Progenitor cell of endocrine pancreas (in vitro differentiated cells): ENCODE measurements around the gene SLC5A10. TPM values are rescaled to one million over a fixed set of nuclear protein-coding genes. Genes with fewer than 3 reads are reported as not detected.
A peak's percentile ranks its signal among the peaks of the same experiment; 100 is the strongest.

Source experiments
- DNase-seq: peaks from one replicate; pipeline ENCODE4 v3.0.0; 2021; ENCODE audit warnings: low spot score; ENCODE audit not compliant: unreplicated experiment
- H3K27ac Mint-ChIP-seq: 2 replicates; pipeline ENCODE4 v1.8.0; 2021; ENCODE audit warnings: mild to moderate bottlenecking, moderate library complexity, mixed read lengths
- H3K27me3 Mint-ChIP-seq: 2 replicates; pipeline ENCODE4 v1.8.0; 2021; ENCODE audit warnings: mixed read lengths
- H3K36me3 Mint-ChIP-seq: 2 replicates; pipeline ENCODE4 v1.8.0; 2022; ENCODE audit warnings: mixed read lengths; ENCODE audit not compliant: insufficient read depth
- H3K4me1 Mint-ChIP-seq: 2 replicates; pipeline ENCODE4 v1.8.0; 2021; ENCODE audit warnings: low read depth, mixed read lengths
- H3K4me3 Mint-ChIP-seq: 2 replicates; pipeline ENCODE4 v1.8.0; 2021; ENCODE audit warnings: low read depth, mild to moderate bottlenecking, moderate library complexity, mixed read lengths
- H3K9me3 Mint-ChIP-seq: 2 replicates; pipeline ENCODE4 v1.8.0; 2021; ENCODE audit warnings: low read depth, mixed read lengths
- total RNA-seq: library from RNA; stranded (reverse); gene quantifications from 2 replicates; pipeline ENCODE4 v1.2.1, GENCODE V29; 2021
- TF ChIP-seq, protein P1 (sequence below): fragments of 200-600 bp; sonication (generic); IDR thresholded peaks from one replicate; pipeline ENCODE4 v1.5.0; 2021; ENCODE audit warnings: antibody characterized with exemption, mild to moderate bottlenecking; ENCODE audit not compliant: unreplicated experiment

Gene SLC5A10
- total RNA-seq, 1 donor from 2014 or later: not detected

DNA sequence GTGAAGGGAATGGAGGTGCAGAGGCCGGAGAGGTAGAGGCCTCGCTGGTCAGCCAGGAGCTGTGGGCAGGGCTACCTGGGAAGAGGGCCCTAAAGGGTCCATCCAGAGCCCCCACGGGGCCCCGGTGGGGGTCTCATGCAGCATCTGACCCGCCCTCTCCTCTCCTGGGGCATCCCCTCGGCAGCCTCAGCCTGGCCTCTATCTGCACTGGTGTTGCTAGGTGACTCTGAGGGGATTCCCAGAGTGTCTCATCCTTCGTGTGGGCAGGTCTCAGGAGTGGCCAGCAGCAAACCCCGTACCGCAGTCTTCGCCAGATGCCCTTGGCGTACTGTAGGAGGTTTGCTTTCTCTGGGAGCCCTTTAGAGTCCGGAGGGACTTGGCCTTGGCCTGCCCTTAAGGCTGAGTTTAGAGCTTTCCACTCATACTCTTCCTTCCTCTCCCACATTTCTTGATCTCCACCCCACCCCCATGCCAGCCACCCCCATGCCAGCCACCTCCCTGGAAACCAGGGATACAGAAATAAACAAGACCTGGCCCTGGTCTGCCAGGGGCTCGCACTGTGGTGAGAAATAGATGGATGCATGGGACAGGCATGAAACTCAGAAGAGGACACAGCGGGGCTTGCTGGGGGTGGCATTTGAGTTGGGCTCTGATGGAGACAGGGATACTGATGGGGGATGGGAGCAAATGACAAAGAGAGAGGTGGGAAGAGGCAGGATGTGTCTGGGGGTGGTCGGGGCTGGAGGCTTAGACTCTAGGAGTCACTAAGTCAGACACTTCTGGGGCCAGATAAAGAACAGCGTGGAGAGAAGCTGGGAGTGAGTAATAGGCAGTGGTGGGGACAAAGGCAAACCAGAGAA, 9.9 kb downstream of the SLC5A10 start:
- no peaks in the 10 kb centered on the region for H3K36me3 Mint-ChIP-seq
- H3K4me1 Mint-ChIP-seq: no peaks in the 10 kb centered on the region
- DNase-seq: no peak
- H3K4me3 Mint-ChIP-seq: no peak overlapping the region
- TF ChIP-seq, protein P1, sequence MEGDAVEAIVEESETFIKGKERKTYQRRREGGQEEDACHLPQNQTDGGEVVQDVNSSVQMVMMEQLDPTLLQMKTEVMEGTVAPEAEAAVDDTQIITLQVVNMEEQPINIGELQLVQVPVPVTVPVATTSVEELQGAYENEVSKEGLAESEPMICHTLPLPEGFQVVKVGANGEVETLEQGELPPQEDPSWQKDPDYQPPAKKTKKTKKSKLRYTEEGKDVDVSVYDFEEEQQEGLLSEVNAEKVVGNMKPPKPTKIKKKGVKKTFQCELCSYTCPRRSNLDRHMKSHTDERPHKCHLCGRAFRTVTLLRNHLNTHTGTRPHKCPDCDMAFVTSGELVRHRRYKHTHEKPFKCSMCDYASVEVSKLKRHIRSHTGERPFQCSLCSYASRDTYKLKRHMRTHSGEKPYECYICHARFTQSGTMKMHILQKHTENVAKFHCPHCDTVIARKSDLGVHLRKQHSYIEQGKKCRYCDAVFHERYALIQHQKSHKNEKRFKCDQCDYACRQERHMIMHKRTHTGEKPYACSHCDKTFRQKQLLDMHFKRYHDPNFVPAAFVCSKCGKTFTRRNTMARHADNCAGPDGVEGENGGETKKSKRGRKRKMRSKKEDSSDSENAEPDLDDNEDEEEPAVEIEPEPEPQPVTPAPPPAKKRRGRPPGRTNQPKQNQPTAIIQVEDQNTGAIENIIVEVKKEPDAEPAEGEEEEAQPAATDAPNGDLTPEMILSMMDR: no peak
- H3K27me3 Mint-ChIP-seq: peaks cover 2% of the 10 kb centered on the region
- no peaks in the 10 kb centered on the region for H3K9me3 Mint-ChIP-seq
- peak overlapping the region; percentile 19 for H3K27ac Mint-ChIP-seq

- Mint-ChIP-seq H3K4me1 (peaks cover 4% of the 10 kb centered on the region), H3K4me3 (no peak overlapping the region), H3K27ac (no peak overlapping the region), H3K36me3 (no peaks in the 10 kb centered on the region), H3K27me3 (peaks cover 2% of the 10 kb centered on the region), H3K9me3 (no peaks in the 10 kb centered on the region)
- TF ChIP-seq, protein P1: no peak
- DNase-seq: no peak
Observed at GRCh38 chr17:18962494-18962815, 10.5 kb downstream of the SLC5A10 start.

DNA sequence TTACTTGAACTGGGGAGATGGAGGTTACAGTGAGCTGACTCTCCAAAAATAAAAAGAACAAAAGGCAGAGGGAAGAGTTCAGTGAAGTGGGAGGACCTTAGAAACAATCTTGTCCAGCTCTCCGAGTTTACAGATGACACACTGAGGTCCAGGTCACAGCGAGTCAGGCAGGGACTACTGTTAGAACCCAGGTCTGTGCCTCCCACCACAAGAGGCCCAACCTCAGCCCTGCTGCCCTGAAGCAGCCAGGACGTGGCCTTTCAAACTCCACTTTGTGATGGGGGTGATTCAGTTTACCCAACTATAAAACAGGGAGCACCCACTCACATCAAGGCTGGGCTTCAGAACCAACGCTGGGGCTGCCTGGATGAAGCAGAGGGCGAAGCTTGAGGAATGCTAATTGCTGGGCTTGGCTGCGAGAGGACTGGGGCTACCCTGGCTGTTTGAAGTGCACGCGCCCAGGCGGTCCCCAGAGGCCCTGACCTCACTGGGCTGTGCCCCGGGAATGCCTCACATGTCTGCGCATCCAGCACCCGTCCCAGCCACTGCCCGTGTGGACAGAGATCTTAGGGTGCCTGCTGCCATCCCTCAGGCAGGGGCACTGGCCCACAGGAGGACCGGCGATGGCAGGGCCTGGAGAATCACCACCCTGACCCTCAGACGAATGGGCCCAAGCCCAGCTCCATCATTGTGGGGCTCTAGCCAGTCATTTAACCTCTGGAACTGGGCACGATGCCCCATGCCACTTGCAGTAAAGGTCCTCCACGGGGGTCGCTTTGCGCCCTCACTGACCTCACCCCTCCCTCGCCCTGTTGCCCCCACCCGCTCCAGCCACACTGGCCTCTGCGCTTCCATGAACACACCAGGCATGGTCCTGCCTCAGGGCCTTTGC, 11.4 kb downstream of the SLC5A10 start:
- no peaks in the 10 kb centered on the region for H3K9me3 Mint-ChIP-seq
- H3K36me3 Mint-ChIP-seq: no peaks in the 10 kb centered on the region
- peaks cover 10% of the 10 kb centered on the region for H3K4me1 Mint-ChIP-seq
- TF ChIP-seq, protein P1: no peak
- no peak for DNase-seq
- no peak overlapping the region for H3K27ac Mint-ChIP-seq
- peaks cover 2% of the 10 kb centered on the region for H3K27me3 Mint-ChIP-seq
- H3K4me3 Mint-ChIP-seq: no peak overlapping the region

DNA sequence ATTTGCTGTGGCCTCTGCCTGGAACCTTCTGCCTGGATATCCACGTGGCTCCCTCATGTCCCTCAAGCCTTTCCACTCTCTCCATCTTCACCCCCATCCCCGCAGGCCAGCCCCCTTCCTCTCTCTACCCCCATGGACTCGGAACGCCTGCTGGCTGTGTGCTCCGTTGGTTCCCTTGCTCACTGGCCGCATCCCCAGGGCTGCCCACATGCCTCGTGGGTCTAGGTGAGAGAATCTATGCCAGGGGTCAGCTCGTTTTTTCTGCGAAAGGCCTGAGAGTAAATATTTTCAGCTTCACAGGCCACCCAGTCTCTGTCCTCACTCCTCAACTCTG, 12.0 kb downstream of the SLC5A10 start:
- Mint-ChIP-seq H3K9me3 (no peaks in the 10 kb centered on the region), H3K36me3 (no peaks in the 10 kb centered on the region), H3K4me1 (peaks cover 11% of the 10 kb centered on the region), H3K27ac (no peak overlapping the region), H3K27me3 (peaks cover 2% of the 10 kb centered on the region), H3K4me3 (no peak overlapping the region)
- no peak for DNase-seq
- TF ChIP-seq, protein P1: no peak

DNA sequence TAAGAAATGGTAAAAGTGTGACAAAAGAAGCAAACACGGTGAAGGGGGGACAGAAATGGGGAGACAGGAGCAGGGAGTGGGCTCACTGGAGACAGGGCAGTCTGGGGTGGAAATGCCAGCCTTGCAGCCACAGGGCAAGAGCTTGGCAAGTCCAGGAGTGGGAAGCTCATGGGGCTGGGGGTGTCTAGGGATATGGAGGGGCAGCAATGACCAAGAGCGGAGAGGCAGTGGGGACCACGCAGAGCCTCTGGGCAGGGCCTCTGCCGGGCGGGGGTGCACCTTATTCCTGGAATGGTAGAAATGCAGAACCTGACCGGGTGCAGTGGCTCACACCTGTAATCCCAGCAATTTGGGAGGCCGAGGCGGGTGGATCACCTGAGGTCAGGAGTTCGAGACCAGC, 12.6 kb downstream of the SLC5A10 start:
- no peak for DNase-seq
- H3K4me3 Mint-ChIP-seq: no peak overlapping the region
- no peaks in the 10 kb centered on the region for H3K36me3 Mint-ChIP-seq
- TF ChIP-seq, protein P1: no peak
- H3K27ac Mint-ChIP-seq: no peak overlapping the region
- peaks cover 2% of the 10 kb centered on the region for H3K27me3 Mint-ChIP-seq
- H3K9me3 Mint-ChIP-seq: no peaks in the 10 kb centered on the region
- H3K4me1 Mint-ChIP-seq: peaks cover 11% of the 10 kb centered on the region
